Stomach smooth muscle (tissue), 2 donors: ENCODE measurements around the gene DET1.
"Not testable (repeated sequence)": the region's sequence is repeated elsewhere in the genome, so short reads cannot be mapped to it uniquely, and the experiment has no call there.

Experiments used
- H3K27ac ChIP-seq: one replicate; pipeline ENCODE4 v1.7.0; 2013; ENCODE audit warnings: mild to moderate bottlenecking, low read length, inconsistent platforms
- H3K27me3 ChIP-seq, 2 donors: one replicate each; pipeline ENCODE4 v1.7.0; 2013; ENCODE audit warnings: low read length in 2 of 2; ENCODE audit not compliant: insufficient read depth in 2 of 2, control insufficient read depth in 1 of 2
- H3K36me3 ChIP-seq, 2 donors: one replicate each; pipeline ENCODE4 v1.7.0; 2013; ENCODE audit warnings: low read length in 2 of 2; ENCODE audit not compliant: control insufficient read depth in 2 of 2, insufficient read depth in 2 of 2
- H3K4me1 ChIP-seq: one replicate; pipeline ENCODE4 v1.7.0; 2013; ENCODE audit warnings: low read length; ENCODE audit not compliant: control insufficient read depth, insufficient read depth
- H3K4me3 ChIP-seq, 2 donors: one replicate each; pipeline ENCODE4 v1.7.0; 2013; ENCODE audit warnings: low read length in 2 of 2
- H3K9ac ChIP-seq, 2 donors: one replicate each; pipeline ENCODE4 v1.7.0; 2013; ENCODE audit warnings: low read length in 2 of 2, mild to moderate bottlenecking in 1 of 2
- H3K9me3 ChIP-seq, 2 donors: one replicate each; pipeline ENCODE4 v1.7.0; 2013; ENCODE audit warnings: low read length in 2 of 2; ENCODE audit not compliant: control insufficient read depth in 2 of 2
- donor health status: healthy.
- donor health status: Pancreatic carcinoma.

The DET1 gene

GRCh38 chr15:88480981-88481380, 65.5 kb downstream of the DET1 start:
- no peaks in the 10 kb centered on the region for H3K27me3 ChIP-seq
- H3K36me3 ChIP-seq, result peaks cover 8 to 22% of the 10 kb centered on the region in 2 donors
- no peak overlapping the region for H3K27ac ChIP-seq
- H3K9me3 ChIP-seq, result no peaks in the 10 kb centered on the region
- peaks cover 4% of the 10 kb centered on the region for H3K4me1 ChIP-seq
- no peak overlapping the region for H3K9ac ChIP-seq
- H3K4me3 ChIP-seq, result no peak overlapping the region

- H3K27ac ChIP-seq, result no peak overlapping the region
- peaks cover 9 to 23% of the 10 kb centered on the region in 2 donors for H3K36me3 ChIP-seq
- H3K4me1 ChIP-seq, result peaks cover 4% of the 10 kb centered on the region
- H3K27me3 ChIP-seq, result no peaks in the 10 kb centered on the region
- no peaks in the 10 kb centered on the region for H3K9me3 ChIP-seq
- H3K4me3 ChIP-seq, result no peak overlapping the region
- H3K9ac ChIP-seq, result no peak overlapping the region
Observed at GRCh38 chr15:88479169-88479568, 67.3 kb downstream of the DET1 start.

GRCh38 chr15:88477904-88478303, 68.6 kb downstream of the DET1 start:
- Histone ChIP-seq H3K9me3 (no peaks in the 10 kb centered on the region), H3K4me1 (peaks cover 4% of the 10 kb centered on the region), H3K36me3 (peaks cover 14 to 27% of the 10 kb centered on the region in 2 donors), H3K9ac (no peak overlapping the region), H3K27ac (no peak overlapping the region), H3K27me3 (no peaks in the 10 kb centered on the region), H3K4me3 (no peak overlapping the region)

GRCh38 chr15:88477126-88477525, 69.4 kb downstream of the DET1 start:
- Histone ChIP-seq H3K9ac (peak overlapping the region in 1 of 2 donors; percentile 5), H3K27me3 (no peaks in the 10 kb centered on the region), H3K4me3 (no peak overlapping the region), H3K36me3 (peaks cover 14 to 35% of the 10 kb centered on the region in 2 donors), H3K4me1 (peaks cover 4% of the 10 kb centered on the region), H3K9me3 (no peaks in the 10 kb centered on the region), H3K27ac (no peak overlapping the region)

GRCh38 chr15:88476635-88477060, 69.8 kb downstream of the DET1 start:
- Histone ChIP-seq H3K27me3 (no peaks in the 10 kb centered on the region), H3K9ac (peak overlapping the region in 1 of 2 donors; percentile 5), H3K4me1 (peaks cover 4% of the 10 kb centered on the region), H3K4me3 (no peak overlapping the region), H3K9me3 (no peaks in the 10 kb centered on the region), H3K36me3 (peaks cover 14 to 35% of the 10 kb centered on the region in 2 donors), H3K27ac (no peak overlapping the region)

GRCh38 chr15:88473661-88474293, 72.7 kb downstream of the DET1 start:
- not testable (repeated sequence) for H3K9me3 ChIP-seq, H3K4me3 ChIP-seq, H3K27me3 ChIP-seq, H3K9ac ChIP-seq, H3K27ac ChIP-seq, H3K4me1 ChIP-seq
- H3K36me3 ChIP-seq, result peaks cover 14 to 31% of the 10 kb centered on the region in 2 donors

- Histone ChIP-seq H3K27ac (no peak overlapping the region), H3K36me3 (peaks cover 8 to 20% of the 10 kb centered on the region in 2 donors), H3K9ac (no peak overlapping the region), H3K27me3 (no peaks in the 10 kb centered on the region), H3K4me1 (peaks cover 18% of the 10 kb centered on the region), H3K9me3 (no peaks in the 10 kb centered on the region), H3K4me3 (no peak overlapping the region)
Observed at GRCh38 chr15:88472225-88472624, 74.3 kb downstream of the DET1 start.

- H3K4me1 ChIP-seq, result peaks cover 23% of the 10 kb centered on the region
- H3K36me3 ChIP-seq, result peaks cover 5 to 14% of the 10 kb centered on the region in 2 donors
- H3K9ac ChIP-seq, result no peak overlapping the region
- H3K27me3 ChIP-seq, result no peaks in the 10 kb centered on the region
- no peaks in the 10 kb centered on the region for H3K9me3 ChIP-seq
- H3K27ac ChIP-seq, result no peak overlapping the region
- no peak overlapping the region for H3K4me3 ChIP-seq
Observed at GRCh38 chr15:88470625-88471372, 75.7 kb downstream of the DET1 start.

- Histone ChIP-seq H3K4me1 (peaks cover 25% of the 10 kb centered on the region), H3K9me3 (no peaks in the 10 kb centered on the region), H3K27me3 (no peaks in the 10 kb centered on the region), H3K9ac (no peak overlapping the region), H3K4me3 (no peak overlapping the region), H3K27ac (no peak overlapping the region), H3K36me3 (peaks cover 9 to 14% of the 10 kb centered on the region in 2 donors)
Observed at GRCh38 chr15:88469321-88469720, 77.2 kb downstream of the DET1 start.

GRCh38 chr15:88468721-88469120, 77.8 kb downstream of the DET1 start:
- not testable (repeated sequence) for H3K27ac ChIP-seq, H3K9ac ChIP-seq, H3K27me3 ChIP-seq, H3K9me3 ChIP-seq
- Histone ChIP-seq H3K4me1 (peaks cover 25% of the 10 kb centered on the region), H3K36me3 (peaks cover 14 to 18% of the 10 kb centered on the region in 2 donors), H3K4me3 (peak overlapping the region; percentile 95 to 99)
